Mesenchymal stem cell (in vitro differentiated cells and primary cell): ENCODE measurements around the gene CDON.

Source experiments
- DNase-seq: peaks from one replicate; pipeline ENCODE4 v3.0.0-alpha.2; 2013
- H2AFZ ChIP-seq: one replicate; pipeline ENCODE4 v1.6.1; 2013; ENCODE audit warnings: low read depth, mild to moderate bottlenecking, control low read depth, inconsistent platforms, low read length, moderate library complexity
- H2AK5ac ChIP-seq: 2 replicates; pipeline ENCODE4 v1.6.1; 2013; ENCODE audit warnings: low read length, moderate library complexity, mild to moderate bottlenecking, inconsistent platforms; ENCODE audit not compliant: severe bottlenecking
- H2BK120ac ChIP-seq: one replicate; pipeline ENCODE4 v1.6.1; 2013; ENCODE audit warnings: low read depth, mild to moderate bottlenecking, inconsistent platforms, low read length, moderate library complexity
- H2BK12ac ChIP-seq, 2 experiments: one replicate each; pipeline ENCODE4 v1.6.1; 2013; ENCODE audit warnings: inconsistent platforms in 2 of 2, low read length in 2 of 2, mild to moderate bottlenecking in 2 of 2, moderate library complexity in 2 of 2, control low read depth in 1 of 2
- H2BK15ac ChIP-seq: one replicate; pipeline ENCODE4 v1.6.1; 2013; ENCODE audit warnings: mild to moderate bottlenecking, low read depth, inconsistent platforms; ENCODE audit not compliant: poor library complexity, severe bottlenecking
- H2BK5ac ChIP-seq: 2 replicates; pipeline ENCODE4 v1.6.1; 2013; ENCODE audit warnings: low read depth, mild to moderate bottlenecking, low read length, control low read depth, inconsistent platforms; ENCODE audit not compliant: poor library complexity, severe bottlenecking
- H3K14ac ChIP-seq, 2 experiments: one replicate each; pipeline ENCODE4 v1.6.1; 2013; ENCODE audit warnings: inconsistent platforms in 2 of 2, low read length in 2 of 2, control low read depth in 1 of 2, mild to moderate bottlenecking in 1 of 2, moderate library complexity in 1 of 2
- H3K18ac ChIP-seq, 2 experiments: one replicate each; pipeline ENCODE4 v1.6.1; 2013; ENCODE audit warnings: inconsistent platforms in 2 of 2, low read length in 2 of 2, control low read depth in 1 of 2, low read depth in 1 of 2, mild to moderate bottlenecking in 1 of 2
- H3K23ac ChIP-seq, 2 experiments: one replicate each; pipeline ENCODE4 v1.6.1; 2013; ENCODE audit warnings: inconsistent platforms in 2 of 2, low read length in 2 of 2, mild to moderate bottlenecking in 2 of 2, moderate library complexity in 2 of 2, control low read depth in 1 of 2
- H3K27ac ChIP-seq: 2 replicates; pipeline ENCODE4 v1.5.1; 2013; ENCODE audit warnings: mild to moderate bottlenecking, moderate library complexity, low read length, control low read depth, inconsistent platforms; ENCODE audit not compliant: poor library complexity, severe bottlenecking
- H3K27me3 ChIP-seq, 2 experiments: 2 replicates each; pipeline versions ENCODE4 v1.6.1 to v1.7.0; 2013; ENCODE audit warnings: low read length in 2 of 2, mild to moderate bottlenecking in 2 of 2, moderate library complexity in 2 of 2, control low read depth in 1 of 2, inconsistent platforms in 1 of 2; ENCODE audit not compliant: control insufficient read depth in 1 of 2, insufficient read depth in 1 of 2
- H3K36me3 ChIP-seq, 2 experiments: 2 replicates each; pipeline versions ENCODE4 v1.6.1 to v1.7.0; 2013; ENCODE audit warnings: low read length in 2 of 2, control low read depth in 1 of 2, inconsistent platforms in 1 of 2, low read depth in 1 of 2, mild to moderate bottlenecking in 1 of 2; ENCODE audit not compliant: insufficient read depth in 2 of 2, control insufficient read depth in 1 of 2
- H3K4ac ChIP-seq, 2 experiments: one replicate each; pipeline ENCODE4 v1.6.1; 2013; ENCODE audit warnings: inconsistent platforms in 2 of 2, low read length in 2 of 2, mild to moderate bottlenecking in 2 of 2, moderate library complexity in 2 of 2, control low read depth in 1 of 2, low read depth in 1 of 2
- H3K4me1 ChIP-seq: 2 replicates; pipeline ENCODE4 v1.6.1; 2013; ENCODE audit warnings: low read depth, low read length, control low read depth; ENCODE audit not compliant: control insufficient read depth, insufficient read depth
- H3K4me2 ChIP-seq: 2 replicates; pipeline ENCODE4 v1.6.1; 2013; ENCODE audit warnings: low read length, mild to moderate bottlenecking, inconsistent platforms; ENCODE audit not compliant: poor library complexity, severe bottlenecking
- H3K4me3 ChIP-seq, 2 experiments: 2 replicates each; pipeline versions ENCODE4 v1.5.1 to v1.7.0; 2013; ENCODE audit warnings: low read length in 2 of 2, mild to moderate bottlenecking in 2 of 2, control low read depth in 1 of 2, low read depth in 1 of 2; ENCODE audit not compliant: insufficient read depth in 1 of 2
- H3K79me1 ChIP-seq: replicated peaks from 2 replicates; pipeline ENCODE4 v1.6.1; 2013; ENCODE audit warnings: mild to moderate bottlenecking, control low read depth, low read length, inconsistent platforms; ENCODE audit not compliant: poor library complexity, severe bottlenecking
- H3K9ac ChIP-seq: 2 replicates; pipeline ENCODE4 v1.7.0; 2013; ENCODE audit warnings: mild to moderate bottlenecking, low read length, moderate library complexity
- H3K9me3 ChIP-seq: 2 replicates; pipeline ENCODE4 v1.7.0; 2013; ENCODE audit warnings: mild to moderate bottlenecking, low read length; ENCODE audit not compliant: control insufficient read depth
- H4K8ac ChIP-seq: one replicate; pipeline ENCODE4 v1.6.1; 2013; ENCODE audit warnings: inconsistent platforms, mild to moderate bottlenecking, low read length, moderate library complexity
- H4K91ac ChIP-seq: one replicate; pipeline ENCODE4 v1.6.1; 2013; ENCODE audit warnings: mild to moderate bottlenecking, low read length, inconsistent platforms
- WGBS: methylation state at CpG from one replicate; pipeline ENCODE4 v1.1.7; 2013; ENCODE audit warnings: mixed read lengths; 5-methylcytosine and 5-hydroxymethylcytosine counted together

CDON gene

DNA sequence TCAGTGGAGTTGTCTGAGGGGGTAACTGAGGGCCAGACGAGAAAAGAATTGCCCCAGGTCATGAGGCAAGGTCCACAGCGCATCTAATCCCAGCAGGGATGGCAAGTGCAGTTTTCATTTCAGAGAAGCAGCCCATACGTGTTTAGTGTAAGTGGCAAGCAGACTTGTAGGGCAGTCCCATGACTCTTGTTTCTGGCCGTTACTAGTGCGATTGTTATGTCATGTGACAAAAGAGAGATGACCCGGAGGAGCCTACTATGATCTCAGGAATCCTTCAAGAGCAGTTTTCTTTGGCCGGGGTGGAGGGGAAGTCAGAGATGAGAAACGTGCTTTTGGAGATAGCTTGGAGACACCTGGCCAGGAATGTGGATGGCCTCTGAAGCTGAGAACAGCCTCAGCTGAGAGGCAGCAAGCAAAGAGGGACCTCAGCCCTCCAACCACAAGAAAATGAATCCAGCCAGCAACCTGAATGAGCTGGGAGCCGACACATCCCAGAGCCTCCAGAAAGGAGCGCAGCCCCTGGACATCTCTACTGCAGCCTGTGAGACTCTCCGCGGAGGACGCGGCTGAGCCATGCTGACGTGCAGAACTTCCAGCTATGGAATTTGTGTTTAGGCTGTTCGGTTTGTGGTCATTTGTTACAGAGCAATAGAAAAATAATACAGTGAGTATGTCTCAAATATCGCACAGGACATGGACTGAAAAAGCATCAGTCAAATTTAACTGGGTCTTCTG is 44.1 kb upstream of the CDON start:
- H3K9ac ChIP-seq: no peak overlapping the region
- H3K36me3 ChIP-seq: no peaks in the 10 kb centered on the region
- no peak overlapping the region for H3K27ac ChIP-seq
- no peak overlapping the region for H2AFZ ChIP-seq
- H3K27me3 ChIP-seq: peaks cover 0 to 24% of the 10 kb centered on the region in 2 experiments
- H3K23ac ChIP-seq: no peak overlapping the region
- DNase-seq: no peak
- H3K4me3 ChIP-seq: no peak overlapping the region
- no peak overlapping the region for H2BK12ac ChIP-seq
- no peaks in the 10 kb centered on the region for H3K9me3 ChIP-seq
- no peak overlapping the region for H4K91ac ChIP-seq
- no peak overlapping the region for H3K14ac ChIP-seq
- H3K4ac ChIP-seq: no peak overlapping the region
- H2AK5ac ChIP-seq: no peak overlapping the region
- WGBS: 86% methylated on average over 17 of the region's 17 CpGs
- no peak overlapping the region for H3K4me2 ChIP-seq
- no peak overlapping the region for H2BK15ac ChIP-seq
- no peak overlapping the region for H4K8ac ChIP-seq
- H3K4me1 ChIP-seq: peaks cover 14% of the 10 kb centered on the region
- H2BK120ac ChIP-seq: no peak overlapping the region
- no peaks in the 10 kb centered on the region for H3K79me1 ChIP-seq
- no peak overlapping the region for H3K18ac ChIP-seq
- H2BK5ac ChIP-seq: no peak overlapping the region

- Histone ChIP-seq H3K4me3 (no peak overlapping the region), H3K14ac (no peak overlapping the region), H2AFZ (no peak overlapping the region), H3K9ac (no peak overlapping the region), H3K79me1 (no peaks in the 10 kb centered on the region), H3K18ac (no peak overlapping the region), H2BK12ac (no peak overlapping the region), H3K4me1 (peaks cover 14% of the 10 kb centered on the region), H4K8ac (no peak overlapping the region), H2AK5ac (no peak overlapping the region), H2BK120ac (no peak overlapping the region), H3K27me3 (peaks cover 0 to 34% of the 10 kb centered on the region in 2 experiments), H4K91ac (no peak overlapping the region), H2BK15ac (no peak overlapping the region), H3K36me3 (no peaks in the 10 kb centered on the region), H3K9me3 (no peaks in the 10 kb centered on the region), H3K27ac (no peak overlapping the region), H2BK5ac (no peak overlapping the region), H3K4me2 (no peak overlapping the region), H3K4ac (no peak overlapping the region), H3K23ac (no peak overlapping the region)
- 97% methylated on average over 11 of the region's 11 CpGs for WGBS
- no peak for DNase-seq
Observed at GRCh38 chr11:126105748-126106080, 43.0 kb upstream of the CDON start.

GRCh38 chr11:126105022-126105747 is 42.5 kb upstream of the CDON start:
- no peaks in the 10 kb centered on the region for H3K9me3 ChIP-seq
- H3K4me3 ChIP-seq: no peak overlapping the region
- H2BK12ac ChIP-seq: no peak overlapping the region
- no peak for DNase-seq
- H2AFZ ChIP-seq: no peak overlapping the region
- no peak overlapping the region for H3K9ac ChIP-seq
- H3K14ac ChIP-seq: no peak overlapping the region
- peaks cover 0 to 39% of the 10 kb centered on the region in 2 experiments for H3K27me3 ChIP-seq
- H3K4ac ChIP-seq: no peak overlapping the region
- no peak overlapping the region for H3K18ac ChIP-seq
- H3K27ac ChIP-seq: no peak overlapping the region
- no peak overlapping the region for H2BK15ac ChIP-seq
- WGBS: 89% methylated on average over 13 of the region's 14 CpGs
- H3K79me1 ChIP-seq: no peaks in the 10 kb centered on the region
- H3K36me3 ChIP-seq: no peaks in the 10 kb centered on the region
- H4K8ac ChIP-seq: no peak overlapping the region
- H3K4me2 ChIP-seq: no peak overlapping the region
- peaks cover 11% of the 10 kb centered on the region for H3K4me1 ChIP-seq
- H3K23ac ChIP-seq: no peak overlapping the region
- H4K91ac ChIP-seq: no peak overlapping the region
- H2BK5ac ChIP-seq: no peak overlapping the region
- no peak overlapping the region for H2BK120ac ChIP-seq
- H2AK5ac ChIP-seq: no peak overlapping the region

- Histone ChIP-seq H3K9me3 (no peaks in the 10 kb centered on the region), H3K4ac (no peak overlapping the region), H3K4me3 (no peak overlapping the region), H3K36me3 (no peaks in the 10 kb centered on the region), H3K4me1 (peaks cover 8% of the 10 kb centered on the region), H3K27me3 (peaks cover 0 to 44% of the 10 kb centered on the region in 2 experiments), H2BK15ac (no peak overlapping the region), H2BK120ac (no peak overlapping the region), H4K91ac (no peak overlapping the region), H3K14ac (no peak overlapping the region), H4K8ac (no peak overlapping the region), H3K27ac (no peak overlapping the region), H3K23ac (no peak overlapping the region), H3K4me2 (no peak overlapping the region), H2AK5ac (no peak overlapping the region), H3K9ac (no peak overlapping the region), H2BK5ac (no peak overlapping the region), H2AFZ (no peak overlapping the region), H3K79me1 (no peaks in the 10 kb centered on the region), H2BK12ac (no peak overlapping the region), H3K18ac (no peak overlapping the region)
- DNase-seq: no peak
- WGBS: 16% methylated on average over 6 of the region's 6 CpGs
Observed at GRCh38 chr11:126104420-126104819, 41.8 kb upstream of the CDON start.
